Endothelial cell of umbilical vein (primary cell): ENCODE results near the gene EXD3. TPM values are rescaled to one million over a fixed set of nuclear protein-coding genes. Genes with fewer than 3 reads are reported as not detected.
"Not testable (repeated sequence)": the region's sequence is repeated elsewhere in the genome, so short reads cannot be mapped to it uniquely, and the experiment has no call there.

Experiments
- BruUV-seq: library from RNA; stranded (reverse); fragments of 400-500 nt; replicated peaks from 2 replicates; lab custom pipeline; 2021; lab: Mats Ljungman, UMichigan
- CTCF ChIA-PET: fragments of 300-600, 350-600 bp; sonication (Branson Sonifier 250); formaldehyde crosslinking; loops from one replicate; lab custom pipeline; 2021; ENCODE audit warnings: antibody characterized with exemption, inconsistent platforms; lab: Charles Lee
- POLR2A ChIA-PET: fragments of 300-600, 350-600 bp; sonication (Branson Sonifier 250); formaldehyde crosslinking; loops from one replicate; lab custom pipeline; 2021; ENCODE audit warnings: antibody characterized with exemption, inconsistent platforms; lab: Charles Lee
- DNase-seq: peaks from one replicate; pipeline ENCODE4 v3.0.0-alpha.2; 2011; ENCODE audit warnings: low read depth, low spot score
- FAIRE-seq: peaks from 2 replicates; lab custom pipeline; 2011; peaks lifted over from hg19 to GRCh38; lab: Jason Lieb, UNC
- H2AFZ ChIP-seq: 2 replicates; pipeline ENCODE4 v1.6.0; 2012; ENCODE audit warnings: low read depth, low read length, control low read depth, inconsistent platforms
- H3K27ac ChIP-seq: 2 replicates; pipeline ENCODE4 v1.5.1; 2011; ENCODE audit warnings: low read depth, mild to moderate bottlenecking, control low read depth, low read length, moderate library complexity; ENCODE audit not compliant: insufficient read depth
- H3K27me3 ChIP-seq, 2 experiments: 2 replicates each; pipeline versions ENCODE4 v1.6.0 to v1.6.1; 2011; ENCODE audit warnings: low read length in 2 of 2, mixed read lengths in 1 of 2; ENCODE audit not compliant: control insufficient read depth in 2 of 2, insufficient read depth in 2 of 2
- H3K36me3 ChIP-seq, 2 experiments: 2 replicates in 1 of 2; 3 replicates in 1 of 2; pipeline ENCODE4 v1.5.1; 2011; ENCODE audit warnings: low read length in 2 of 2, mild to moderate bottlenecking in 1 of 2, moderate library complexity in 1 of 2; ENCODE audit not compliant: control insufficient read depth in 2 of 2, insufficient read depth in 2 of 2; ENCODE audit errors: extremely low read depth in 1 of 2
- H3K4me1 ChIP-seq: 3 replicates; pipeline ENCODE4 v1.5.1; 2011; ENCODE audit warnings: mild to moderate bottlenecking, low read length; ENCODE audit not compliant: control insufficient read depth, insufficient read depth; ENCODE audit errors: extremely low read depth
- H3K4me2 ChIP-seq: 2 replicates; pipeline ENCODE4 v1.6.1; 2011; ENCODE audit warnings: low read length, control low read depth, mixed read lengths; ENCODE audit not compliant: insufficient read depth
- H3K4me3 ChIP-seq, 3 experiments: fragments of 200-600 bp in 1 of 3; sonication (generic), shearing (Covaris generic) in 1 of 3; replicated peaks in 1 of 3; 2 replicates each; pipeline ENCODE4 v1.5.1; 2011 to 2016; ENCODE audit warnings: control low read depth in 3 of 3, low read length in 3 of 3, mild to moderate bottlenecking in 2 of 3, inconsistent platforms in 1 of 3, low read depth in 1 of 3, moderate library complexity in 1 of 3; ENCODE audit not compliant: insufficient read depth in 1 of 3
- H3K79me2 ChIP-seq: 2 replicates; pipeline ENCODE4 v1.6.0; 2012; ENCODE audit warnings: low read length, inconsistent platforms; ENCODE audit not compliant: control insufficient read depth, insufficient read depth
- H3K9ac ChIP-seq: replicated peaks from 2 replicates; pipeline ENCODE3; 2011; ENCODE audit warnings: low read length, control low read depth; ENCODE audit not compliant: insufficient read depth; ENCODE audit errors: extremely low read depth
- H3K9me1 ChIP-seq: replicated peaks from 3 replicates; pipeline ENCODE4 v1.6.0; 2011; ENCODE audit warnings: mild to moderate bottlenecking, low read length; ENCODE audit not compliant: control insufficient read depth, insufficient read depth; ENCODE audit errors: extremely low read depth
- H3K9me3 ChIP-seq: replicated peaks from 2 replicates; pipeline ENCODE4 v1.5.1; 2012; ENCODE audit warnings: low read length, inconsistent platforms; ENCODE audit not compliant: control insufficient read depth, insufficient read depth
- H4K20me1 ChIP-seq: replicated peaks from 2 replicates; pipeline ENCODE3; 2011; ENCODE audit warnings: mild to moderate bottlenecking, low read length; ENCODE audit not compliant: control insufficient read depth, insufficient read depth; ENCODE audit errors: extremely low read depth
- dilution Hi-C: fragments of 300-500 bp; cut with MboI; formaldehyde crosslinking; loops from one replicate; pipeline ENCODE4 v1.15.0; 2019; ENCODE audit warnings: low sequenced_read_pairs; ENCODE audit not compliant: extremely low pct_ligation_motif_present
- intact Hi-C: fragments of 100-400 bp; cut with micrococcal nuclease; formaldehyde crosslinking; loops from one replicate; pipeline ENCODE4 v1.10.0; 2022
- polyA plus RNA-seq, 4 experiments: library from polyadenylated mRNA; depleted of rRNA in 3 of 4; stranded (reverse) in 3 of 4; unstranded in 1 of 4; fragments of >200 nt; gene quantifications; 2 replicates each; pipeline versions ENCODE4 v1.2.1 to v1.2.3, GENCODE V29; 2011 to 2012; ENCODE audit warnings: missing spikeins in 1 of 4
- total RNA-seq: library from RNA; stranded (reverse); gene quantifications from 2 replicates; pipeline ENCODE4 v1.2.3, GENCODE V29; 2021

Gene EXD3
- total and polyA plus RNA-seq, 2 donors (not counting 3 experiments of a cell fraction or from before 2014, with no cell fraction given), result 17.7 to 30.3 TPM

DNA sequence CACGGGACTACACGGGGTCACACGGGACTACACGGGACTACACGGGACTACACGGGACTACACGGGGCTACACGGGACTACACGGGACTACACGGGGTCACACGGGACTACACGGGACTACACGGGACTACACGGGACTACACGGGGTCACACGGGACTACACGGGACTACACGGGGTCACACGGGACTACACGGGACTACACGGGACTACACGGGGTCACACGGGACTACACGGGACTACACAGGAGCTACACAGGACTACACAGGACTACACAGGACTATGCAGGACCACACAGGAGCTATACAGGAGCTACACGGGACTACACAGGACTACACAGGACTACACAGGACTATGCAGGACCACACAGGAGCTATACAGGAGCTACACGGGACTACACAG lies 93.4 kb downstream of the EXD3 start:
- H3K4me1 ChIP-seq, H3K4me3 ChIP-seq, POLR2A ChIA-PET, intact Hi-C loops, H3K9me1 ChIP-seq, DNase-seq, BruUV-seq, H3K36me3 ChIP-seq, H3K9ac ChIP-seq, CTCF ChIA-PET, dilution Hi-C loops, H3K27ac ChIP-seq, H3K79me2 ChIP-seq, H2AFZ ChIP-seq, H3K9me3 ChIP-seq, H4K20me1 ChIP-seq, H3K27me3 ChIP-seq, FAIRE-seq, H3K4me2 ChIP-seq: not testable (repeated sequence)

DNA sequence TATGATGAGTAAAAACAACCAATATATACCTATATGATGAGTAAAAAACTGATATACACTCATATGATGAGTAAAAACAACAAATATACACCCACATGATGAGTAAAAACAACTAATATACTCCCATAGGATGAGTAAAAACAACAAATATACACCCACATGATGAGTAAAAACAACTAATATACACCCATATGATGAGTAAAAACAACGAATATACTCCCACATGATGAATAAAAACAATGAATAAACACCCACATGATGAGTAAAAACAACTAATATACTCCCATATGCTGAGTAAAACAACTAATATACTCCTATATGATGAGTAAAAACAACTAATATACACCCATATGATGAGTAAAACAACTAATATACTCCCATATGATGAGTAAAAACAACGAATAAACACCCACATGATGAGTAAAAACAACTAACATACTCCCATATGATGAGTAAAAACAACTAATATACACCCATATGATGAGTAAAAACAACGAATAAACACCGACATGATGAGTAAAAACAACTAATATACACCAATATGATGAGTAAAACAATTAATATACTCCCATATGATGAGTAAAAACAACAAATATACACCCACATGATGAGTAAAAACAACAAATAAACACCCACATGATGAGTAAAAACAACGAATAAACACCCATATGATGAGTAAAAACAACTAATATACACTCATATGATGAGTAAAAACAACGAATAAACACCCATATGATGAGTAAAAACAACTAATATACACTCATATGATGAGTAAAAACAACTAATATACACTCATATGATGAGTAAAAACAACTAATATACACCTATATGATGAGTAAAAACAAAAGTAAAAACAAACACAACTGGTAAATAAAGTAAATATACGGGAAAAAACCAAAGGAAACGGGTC lies 95.1 kb downstream of the EXD3 start:
- DNase-seq, intact Hi-C loops, POLR2A ChIA-PET, H3K9me3 ChIP-seq, H3K4me2 ChIP-seq, H3K79me2 ChIP-seq, H4K20me1 ChIP-seq, H3K9me1 ChIP-seq, H3K4me1 ChIP-seq, CTCF ChIA-PET, H3K27ac ChIP-seq, H2AFZ ChIP-seq, H3K36me3 ChIP-seq, H3K27me3 ChIP-seq, H3K9ac ChIP-seq, dilution Hi-C loops, BruUV-seq: not testable (repeated sequence)
- peak overlapping the region in 1 of 3 experiments; percentile 5 for H3K4me3 ChIP-seq
- peak; percentile 74 for FAIRE-seq
